Upper lobe of left lung (tissue), 4 donors: ENCODE results near the gene TNKS2.

ENCODE experiments used
- CTCF ChIP-seq, 6 experiments: fragments of 450-650 bp in 4 of 6; fragments of 200-600 bp in 2 of 6; sonication (generic) in 2 of 6; IDR thresholded peaks; one replicate each; pipeline ENCODE4 v1.5.1; 2016 to 2019; ENCODE audit warnings: antibody characterized with exemption in 6 of 6
- EP300 ChIP-seq, 4 donors: sonication (generic); formaldehyde crosslinking; IDR thresholded peaks; one replicate each; pipeline ENCODE4 v1.5.1; 2017; ENCODE audit warnings: antibody characterized with exemption in 4 of 4, control low read depth in 2 of 4
- POLR2AphosphoS5 ChIP-seq, 2 donors: sonication (generic); formaldehyde crosslinking; IDR thresholded peaks; one replicate each; pipeline ENCODE4 v1.5.1; 2017; ENCODE audit warnings: antibody characterized with exemption in 2 of 2

GRCh38 chr10:91875779-91876178, 77.6 kb downstream of the TNKS2 start:
- TF ChIP-seq EP300 (IDR thresholded peaks at IDR 0.05): no peak
- TF ChIP-seq POLR2AphosphoS5 (IDR thresholded peaks at IDR 0.05): no peak
- no peak for TF ChIP-seq CTCF (IDR thresholded peaks at IDR 0.05)
